Kasumi-1 (cell line): Measurements from ENCODE around the gene PPIA.
A peak's percentile ranks its signal among the peaks of the same experiment; 100 is the strongest.

Source experiments
- DNase-seq, 2 experiments: peaks; one replicate each; lab custom pipeline; 2025; lab: John Stamatoyannopoulos, UW

The PPIA gene

GRCh38 chr7:44796504-44797328 lies at the start of gene PPIA:
Gene PPIA, plus strand, starts transcription at chr7:44796681. Its CDS starts 44 bp downstream, at chr7:44796725.
- DNase-seq = peak; percentile 97

- DNase-seq = peak; percentile 81 to 84
Observed at GRCh38 chr7:44748045-44748947, 48.2 kb upstream of the PPIA start, which contains the start of gene ZMIZ2. Gene ZMIZ2, plus strand, starts transcription at chr7:44748847. Its CDS starts 7,403 bp downstream, at chr7:44756250.

GRCh38 chr7:44748948-44749731 lies 47.3 kb upstream of the PPIA start:
- DNase-seq = no peak

- no peak for DNase-seq
Observed at GRCh38 chr7:44749992-44750391, 46.5 kb upstream of the PPIA start.

- DNase-seq = no peak
Observed at GRCh38 chr7:44750424-44750823, 46.1 kb upstream of the PPIA start.

GRCh38 chr7:44750921-44751571 lies 45.4 kb upstream of the PPIA start:
- peak; percentile 21 to 47 for DNase-seq

GRCh38 chr7:44752822-44753221 lies 43.7 kb upstream of the PPIA start:
- no peak for DNase-seq

- no peak for DNase-seq
Observed at GRCh38 chr7:44754802-44755697, 41.4 kb upstream of the PPIA start.

GRCh38 chr7:44755698-44756627 lies 40.5 kb upstream of the PPIA start:
- DNase-seq = no peak

GRCh38 chr7:44756904-44757303 lies 39.6 kb upstream of the PPIA start:
- DNase-seq = no peak

- DNase-seq = no peak
Observed at GRCh38 chr7:44757311-44757710, 39.2 kb upstream of the PPIA start.

GRCh38 chr7:44757739-44758138 lies 38.7 kb upstream of the PPIA start:
- DNase-seq = no peak

- no peak for DNase-seq
Observed at GRCh38 chr7:44759246-44759645, 37.2 kb upstream of the PPIA start.

GRCh38 chr7:44760034-44760580 lies 36.4 kb upstream of the PPIA start:
- DNase-seq = no peak

- no peak for DNase-seq
Observed at GRCh38 chr7:44761207-44762161, 35.0 kb upstream of the PPIA start.

GRCh38 chr7:44762300-44762699 lies 34.2 kb upstream of the PPIA start:
- DNase-seq = no peak

- DNase-seq = no peak
Observed at GRCh38 chr7:44762726-44763522, 33.6 kb upstream of the PPIA start.
